GM21825 (cell line): ENCODE data around the gene SNX10.
A peak's percentile ranks its signal among the peaks of the same experiment; 100 is the strongest.

Source experiments
- ATAC-seq: cut with Tn5 transposase; IDR thresholded peaks from one replicate; pipeline ENCODE4 v1.9.1; 2021; ENCODE audit warnings: mild to moderate bottlenecking, moderate library complexity; ENCODE audit not compliant: unreplicated experiment

SNX10 gene

DNA sequence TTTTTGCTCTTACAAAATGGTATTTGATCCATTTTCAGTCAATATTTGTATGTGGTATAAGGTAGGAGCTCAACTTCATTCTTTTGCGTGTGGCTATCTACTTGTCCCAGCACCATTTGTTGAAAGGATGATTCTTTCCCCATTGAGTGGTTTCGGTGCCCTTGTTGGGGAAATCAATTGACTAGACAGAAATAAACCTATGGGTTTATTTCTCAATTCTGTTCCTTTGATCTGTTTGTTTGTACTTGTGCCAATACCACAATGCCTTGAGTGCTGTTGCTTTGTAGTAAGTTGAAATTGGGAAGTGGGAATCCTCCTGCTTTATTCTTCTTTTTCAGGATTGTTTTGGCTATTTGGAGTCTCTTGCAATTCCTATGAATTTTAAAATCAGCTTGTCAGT lies 41.0 kb downstream of the SNX10 start:
- no peak for ATAC-seq

DNA sequence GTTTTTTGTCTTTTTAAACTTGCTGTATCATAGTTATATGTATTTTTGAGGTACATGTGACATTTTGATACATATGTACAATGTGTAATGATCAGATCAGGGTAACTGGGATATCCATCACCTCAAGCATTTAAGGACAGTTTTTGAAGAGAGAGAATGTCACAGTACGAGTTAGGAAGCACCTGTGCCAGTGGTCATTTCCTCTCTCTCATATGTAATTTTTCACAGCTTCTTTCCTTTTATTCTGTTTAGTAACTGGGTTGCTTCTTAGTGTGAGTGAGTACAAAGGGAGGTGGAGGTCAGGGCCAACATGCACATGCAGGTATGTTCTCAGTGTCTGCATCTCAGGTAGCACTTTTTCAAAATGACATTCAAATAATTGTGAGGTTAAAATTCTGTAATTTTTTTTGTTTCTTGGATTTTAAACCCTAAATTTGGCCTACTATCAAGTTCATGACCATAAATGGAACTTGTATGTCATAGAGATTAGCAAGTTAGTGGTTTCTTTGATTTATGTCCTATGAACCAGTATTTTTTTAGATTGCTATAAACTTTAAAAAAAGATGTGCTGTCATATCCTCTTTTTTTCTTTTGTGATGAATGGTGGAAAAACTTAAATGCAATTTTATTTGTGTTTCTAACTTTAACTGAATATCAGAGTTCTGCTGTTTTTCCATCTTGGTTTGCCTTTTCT lies 42.7 kb downstream of the SNX10 start:
- ATAC-seq: no peak

DNA sequence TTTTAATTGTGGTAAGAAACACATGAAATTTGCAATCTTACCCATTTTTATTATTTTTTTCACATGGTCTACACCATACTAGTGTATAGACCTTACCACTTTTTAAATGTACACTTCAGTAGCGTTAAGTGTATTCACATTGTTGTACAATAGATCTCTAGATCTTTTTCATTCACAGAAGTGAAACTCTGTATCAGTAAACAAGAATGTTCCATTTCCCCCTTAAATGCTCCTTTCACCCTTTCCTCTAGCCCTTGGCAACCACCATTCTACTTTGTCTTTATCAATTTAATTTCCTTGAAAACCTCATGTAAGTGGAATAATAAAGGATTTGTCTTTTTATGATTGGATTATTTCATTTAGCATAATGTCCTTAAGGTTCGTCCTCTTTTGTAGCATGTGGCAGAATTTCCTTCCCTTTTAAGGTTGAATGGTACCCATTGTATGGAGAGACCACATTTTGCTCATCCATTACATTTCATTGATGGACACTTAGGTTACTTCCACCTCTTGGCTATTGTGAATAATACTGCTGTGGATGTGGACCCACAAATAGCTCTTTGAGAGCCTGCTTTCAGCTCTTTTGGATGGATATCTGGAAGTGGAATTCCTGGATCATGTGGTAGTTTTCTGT lies 45.7 kb downstream of the SNX10 start:
- ATAC-seq: peak; percentile 44

DNA sequence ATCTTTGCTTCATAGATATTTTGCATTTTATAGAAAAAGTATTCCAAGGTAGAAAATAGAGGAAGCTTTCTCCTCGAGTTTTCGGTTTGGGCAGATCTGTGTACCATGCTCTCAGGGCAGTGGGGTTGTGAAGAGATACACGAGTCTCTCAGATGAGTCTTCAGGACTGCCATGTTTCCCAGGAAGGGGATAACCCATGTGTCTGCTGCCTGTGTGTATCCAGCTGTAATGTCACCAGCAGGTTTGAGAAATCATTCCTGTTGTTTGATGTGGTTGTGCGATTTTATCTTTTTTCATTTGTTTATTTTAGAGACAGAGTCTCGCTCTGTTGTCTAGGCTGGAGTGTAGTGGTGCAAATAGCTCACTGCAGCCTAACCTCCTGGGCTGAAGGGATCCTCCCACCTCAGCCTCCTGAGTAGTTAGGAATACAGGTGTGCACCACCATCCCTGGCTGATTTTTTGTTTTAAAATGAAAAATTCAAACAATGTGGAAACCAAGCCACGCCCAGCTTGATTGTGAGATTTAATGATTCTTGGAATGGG lies 48.9 kb downstream of the SNX10 start:
- no peak for ATAC-seq

DNA sequence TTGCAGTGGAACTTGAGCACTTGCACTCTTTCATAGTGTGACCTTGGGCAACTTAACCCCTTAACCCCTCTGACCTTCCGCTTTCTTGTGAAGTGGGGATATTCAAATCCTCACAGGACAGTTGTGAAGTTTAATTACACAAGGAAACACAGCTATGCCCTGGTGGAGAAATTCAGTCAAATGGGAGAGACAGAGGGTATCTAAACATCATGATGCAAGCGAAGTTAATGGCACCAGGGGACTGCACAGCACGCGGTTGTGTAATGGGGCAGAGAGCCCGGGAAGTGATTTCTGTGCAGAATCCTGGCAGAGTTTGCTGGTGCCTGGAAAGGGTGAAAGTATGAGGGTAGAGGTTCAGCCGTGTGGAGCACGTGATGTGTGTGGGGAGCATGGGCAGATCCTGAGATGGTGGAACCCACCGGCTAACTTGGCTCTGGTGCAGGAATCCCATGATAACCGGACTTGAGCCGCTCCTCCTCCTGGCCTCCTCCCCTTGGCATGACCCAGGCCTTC lies 51.7 kb downstream of the SNX10 start:
- no peak for ATAC-seq

DNA sequence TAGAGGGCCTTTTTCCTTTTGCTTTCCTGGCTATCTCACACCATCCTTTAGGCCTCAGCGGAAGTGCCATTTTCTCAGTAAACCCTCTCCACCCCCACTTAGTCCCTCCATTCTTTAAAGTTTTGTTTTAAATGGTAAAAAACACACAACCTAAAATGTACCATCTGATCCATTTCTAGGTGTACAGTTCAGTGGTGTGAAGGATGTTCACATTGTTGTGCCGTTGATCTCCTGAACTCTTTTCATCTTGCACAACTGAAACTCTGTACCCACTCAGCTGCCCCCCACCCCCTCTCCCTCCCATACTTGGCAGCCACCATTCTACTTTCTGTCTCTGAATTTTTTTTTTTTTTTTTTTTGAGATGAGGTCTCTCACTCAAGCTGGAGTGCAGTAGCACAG lies 52.2 kb downstream of the SNX10 start:
- no peak for ATAC-seq

DNA sequence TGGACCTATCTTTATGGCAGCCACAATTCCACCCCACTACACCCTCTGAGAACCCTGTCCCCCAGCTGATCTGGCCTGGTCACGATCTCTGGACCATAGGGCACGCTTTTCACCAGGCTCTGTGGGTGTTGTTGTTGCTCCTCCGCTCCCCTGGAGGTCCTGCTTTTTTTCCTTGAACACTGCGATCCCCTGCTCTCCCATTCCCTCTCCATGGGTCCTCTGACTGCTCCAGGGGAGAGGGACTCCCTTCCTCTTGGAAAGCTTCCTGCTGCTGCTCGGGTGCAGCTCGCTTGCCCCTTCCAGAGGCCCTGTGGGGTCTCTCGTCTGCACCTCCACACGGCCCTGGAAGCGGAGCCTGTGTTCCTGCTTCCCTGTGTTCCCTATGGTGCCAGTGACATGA lies 53.5 kb downstream of the SNX10 start:
- ATAC-seq: no peak

DNA sequence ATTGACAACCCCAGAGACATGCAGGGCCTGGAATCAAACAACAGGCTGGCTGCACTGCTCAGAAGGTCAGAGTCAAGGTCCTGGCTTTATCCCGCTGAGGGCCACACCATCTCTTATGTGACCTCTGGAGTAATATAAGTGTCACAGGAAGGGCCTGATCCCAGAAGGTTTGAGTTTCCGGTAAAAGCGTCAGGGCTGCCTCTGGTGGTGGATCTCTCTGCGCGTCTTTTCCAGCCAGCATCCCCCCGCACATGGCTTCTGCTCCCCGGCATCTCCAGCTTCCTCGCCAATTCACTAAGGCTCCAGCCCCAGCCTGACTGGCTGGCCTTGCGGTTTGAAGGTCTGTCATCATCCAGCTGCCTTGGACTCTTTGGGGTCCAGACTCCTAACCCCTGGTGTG lies 54.2 kb downstream of the SNX10 start:
- no peak for ATAC-seq

DNA sequence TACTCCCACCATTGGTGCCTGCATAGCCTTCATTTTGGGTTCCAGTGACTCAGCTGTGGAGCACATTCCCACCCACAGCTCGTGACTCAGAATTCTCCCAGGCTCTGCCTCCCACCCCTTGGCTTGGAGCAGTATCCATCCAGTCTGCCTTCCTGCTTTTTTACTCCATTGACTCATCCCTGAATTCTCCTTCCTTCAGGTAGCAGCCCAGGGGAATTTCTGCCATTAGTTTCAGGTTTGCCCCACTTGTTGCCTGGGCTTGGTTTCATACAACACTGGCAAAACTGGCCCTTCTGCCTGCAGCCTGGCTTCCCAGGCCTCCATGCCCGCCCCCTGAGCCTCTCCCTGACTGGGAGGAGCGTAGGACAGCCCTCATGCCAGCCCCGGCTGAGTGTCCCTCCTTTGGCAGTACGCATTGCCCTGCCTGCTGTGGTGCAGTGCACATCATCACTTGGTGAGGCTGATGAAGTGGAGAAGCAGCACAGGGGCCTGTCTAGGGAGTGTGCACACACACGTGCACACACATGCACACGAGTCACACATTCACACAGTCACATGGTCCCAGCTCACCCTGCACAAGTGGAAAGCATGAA lies 55.0 kb downstream of the SNX10 start:
- no peak for ATAC-seq

DNA sequence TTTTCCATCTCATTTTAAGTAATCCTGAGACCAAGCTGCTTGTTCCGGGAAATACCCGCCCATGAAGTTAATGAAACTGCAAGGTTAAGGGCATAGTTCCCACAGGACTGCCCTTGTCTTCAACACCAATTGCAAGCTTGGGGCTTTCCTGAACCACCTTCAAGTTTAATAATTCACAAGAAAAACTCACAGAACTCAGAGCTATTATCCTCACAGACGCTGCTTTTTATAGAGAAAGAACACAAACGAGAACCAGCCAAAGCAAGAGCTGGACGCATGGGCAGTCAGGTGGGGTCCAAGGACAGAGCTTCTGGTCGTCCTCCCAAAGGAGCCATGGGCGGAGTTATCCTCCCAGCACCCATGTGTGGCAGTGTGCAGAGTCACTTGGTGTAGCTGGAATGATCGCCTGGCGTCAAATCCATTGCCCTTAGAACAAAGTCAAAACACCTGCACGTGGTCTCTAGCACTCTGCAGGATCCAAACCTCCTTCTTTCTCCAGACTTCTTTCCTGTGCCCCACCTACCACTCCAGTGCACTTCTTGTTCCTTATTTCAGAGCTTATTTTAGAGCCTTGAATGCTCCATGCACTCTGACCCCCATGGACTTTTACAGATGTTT lies 56.7 kb downstream of the SNX10 start:
- peak; percentile 74 for ATAC-seq

DNA sequence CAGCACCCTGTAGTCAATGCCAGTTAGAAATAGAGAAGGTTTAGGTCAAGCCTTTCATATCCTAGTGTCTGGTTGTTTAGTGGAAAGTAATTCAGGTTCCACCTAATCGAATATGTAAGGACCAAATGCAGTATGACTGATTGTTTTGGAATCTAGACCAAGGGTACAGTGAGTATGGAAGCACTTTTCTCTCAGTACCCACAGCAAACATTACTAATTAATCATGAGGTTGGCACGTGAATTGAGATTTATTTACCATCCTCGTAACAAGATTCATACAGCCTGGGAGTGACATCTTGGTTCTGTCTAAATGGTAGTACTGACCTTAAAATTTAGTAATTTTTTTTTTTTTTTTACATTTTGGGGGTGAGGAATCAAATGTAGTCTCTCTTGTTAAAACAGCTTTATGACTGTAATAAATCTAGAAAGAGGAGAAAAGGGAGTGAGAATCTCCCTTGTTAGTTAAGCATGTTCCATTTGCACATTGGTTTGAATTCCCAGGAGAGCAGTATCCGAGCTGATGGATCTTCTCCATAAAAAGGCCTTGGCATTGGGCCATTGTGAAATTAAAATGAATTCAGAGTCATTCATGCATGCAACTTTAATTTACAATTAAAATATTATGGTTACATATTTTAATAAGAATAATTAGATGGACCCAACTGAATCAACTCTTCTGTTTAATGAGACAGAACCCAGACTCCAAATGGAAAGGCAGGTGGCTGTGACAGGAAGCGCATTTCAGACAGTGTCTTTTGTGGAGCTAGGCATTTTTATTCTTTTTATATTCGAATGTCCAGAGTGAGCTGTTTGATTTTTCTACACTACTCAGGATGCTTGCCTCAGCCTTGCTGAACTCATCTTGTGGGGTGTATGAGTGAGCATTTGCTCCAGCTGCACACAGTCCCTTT lies 57.6 kb downstream of the SNX10 start:
- ATAC-seq: no peak

DNA sequence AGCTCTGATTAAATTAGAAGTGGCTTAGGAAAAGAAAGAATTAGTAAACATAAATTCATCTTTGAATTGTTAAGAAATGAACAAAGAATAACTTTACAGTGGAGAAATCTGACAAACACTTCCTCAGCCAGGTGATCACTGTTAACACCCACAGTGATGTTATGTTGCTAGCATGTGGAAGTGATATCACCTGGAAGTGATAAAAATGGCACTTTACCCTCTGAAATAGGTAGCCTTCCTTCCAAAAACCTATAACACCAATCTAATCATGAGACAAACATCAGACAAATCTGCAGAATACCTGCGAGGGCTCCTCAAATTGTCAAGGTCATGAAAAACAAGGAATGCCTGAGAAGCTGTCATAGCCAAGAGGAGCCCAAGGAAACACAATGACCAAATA lies 59.5 kb downstream of the SNX10 start:
- ATAC-seq: no peak

DNA sequence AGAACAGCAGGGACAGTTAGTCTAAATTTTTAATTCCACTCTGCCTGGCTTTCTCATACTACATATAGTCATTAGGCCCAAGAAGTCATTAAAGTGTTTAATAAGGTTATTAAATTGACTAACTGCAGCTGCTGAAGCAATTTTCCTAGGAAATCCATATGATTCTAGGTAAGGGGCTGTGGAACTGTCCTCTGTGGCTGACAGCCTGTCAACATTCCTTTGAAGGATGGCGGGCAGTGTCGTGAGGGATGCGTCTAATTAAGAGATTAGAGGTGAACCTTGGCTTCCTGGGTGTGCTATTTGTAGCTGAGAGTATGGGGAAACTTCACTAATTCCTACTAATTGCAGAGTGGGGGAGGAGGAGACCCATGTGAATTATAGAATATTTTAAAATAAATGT lies 64.6 kb downstream of the SNX10 start:
- ATAC-seq: no peak

DNA sequence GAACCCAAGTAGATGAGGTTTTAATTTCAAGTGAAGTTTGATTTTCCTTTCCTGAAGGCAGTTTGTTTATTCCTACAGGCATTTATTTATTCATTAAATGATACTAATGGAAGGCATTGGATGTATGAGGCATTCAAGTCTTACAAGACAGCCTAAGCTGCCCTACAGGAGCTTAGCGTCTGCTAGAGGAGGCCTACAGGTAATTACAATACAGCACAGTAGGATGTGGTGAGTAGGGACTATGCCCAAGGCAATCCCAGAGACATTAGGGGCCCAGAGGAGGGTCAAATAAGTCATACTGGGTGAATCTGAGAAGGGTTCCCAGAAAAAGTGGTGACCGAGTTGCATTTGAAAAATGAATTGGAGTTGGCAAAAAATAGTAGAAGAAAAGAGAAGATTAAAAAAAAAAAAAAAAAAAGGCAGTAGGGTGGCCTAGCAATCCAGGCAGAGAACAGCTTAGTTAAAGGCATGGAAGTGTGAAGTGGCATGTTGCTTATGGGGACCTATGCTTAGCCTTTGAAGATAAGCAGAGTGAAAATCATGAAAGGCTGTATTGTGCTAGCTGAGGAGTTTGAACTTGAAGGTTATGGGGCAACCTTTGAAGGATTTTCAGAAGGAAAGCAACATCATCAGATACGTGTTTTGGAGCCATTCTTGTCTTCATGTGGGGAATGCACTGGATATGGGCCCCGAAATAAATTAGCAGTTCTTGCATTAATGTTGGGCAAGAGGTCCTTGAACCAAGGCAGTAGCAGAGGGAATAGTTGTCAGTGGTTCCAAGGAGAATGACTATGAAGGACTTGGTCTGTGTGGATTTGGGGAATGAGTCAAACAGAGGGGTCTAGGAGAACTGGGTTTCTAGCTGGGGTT lies 65.5 kb downstream of the SNX10 start:
- ATAC-seq: no peak

DNA sequence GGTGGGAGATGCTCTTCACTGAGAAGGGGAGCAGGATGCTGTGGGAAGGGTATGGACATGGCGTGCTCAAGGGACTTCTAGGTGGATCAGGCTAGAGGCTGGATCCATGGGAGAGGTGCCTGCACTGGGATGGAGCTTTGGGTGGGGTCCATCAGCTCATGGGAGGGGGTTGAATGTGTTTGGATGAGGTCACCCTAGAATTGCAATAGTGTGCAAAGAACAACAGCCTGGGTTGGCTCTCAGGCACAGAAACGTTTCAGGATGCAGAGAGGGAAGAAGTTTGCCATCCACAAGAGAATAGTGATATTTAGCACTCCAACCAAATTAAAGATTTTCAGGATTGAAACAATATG lies 66.1 kb downstream of the SNX10 start:
- no peak for ATAC-seq

DNA sequence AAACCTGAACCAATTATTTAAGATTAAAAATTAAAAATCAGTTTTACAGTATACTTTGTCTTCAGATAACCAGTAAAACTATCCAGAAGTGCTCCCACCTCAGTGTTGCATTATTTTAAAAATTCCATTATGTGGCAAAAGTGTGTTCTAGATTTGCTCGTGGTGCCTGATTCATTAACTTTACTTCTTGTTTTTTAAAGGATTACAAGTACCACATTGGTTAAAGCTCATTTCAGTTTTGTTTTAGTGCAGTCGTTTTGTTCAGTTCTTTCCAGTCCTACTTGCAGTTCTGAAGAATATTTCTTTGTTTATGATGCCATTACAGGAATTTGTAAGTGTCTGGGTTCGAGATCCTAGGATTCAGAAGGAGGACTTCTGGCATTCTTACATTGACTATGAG lies 69.0 kb downstream of the SNX10 start:
- no peak for ATAC-seq

DNA sequence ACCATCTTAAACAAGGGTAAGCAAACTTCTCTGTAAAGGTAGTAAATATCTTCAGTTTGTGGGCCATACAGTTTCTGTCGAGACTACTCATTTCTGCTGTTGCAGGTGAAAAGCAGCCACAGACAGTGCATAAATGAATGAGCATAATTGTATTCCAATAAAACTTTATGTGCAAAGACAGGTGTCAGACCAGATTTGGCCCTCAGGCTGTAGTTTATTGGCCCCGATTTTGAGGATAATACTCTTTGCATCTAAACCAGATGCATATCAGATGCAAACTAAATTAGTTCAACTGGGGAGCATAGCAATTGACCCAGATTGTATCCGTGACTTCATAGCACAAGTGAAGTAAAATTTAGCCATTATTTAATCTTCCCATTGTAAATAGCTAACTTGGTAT lies 70.0 kb downstream of the SNX10 start:
- ATAC-seq: no peak

DNA sequence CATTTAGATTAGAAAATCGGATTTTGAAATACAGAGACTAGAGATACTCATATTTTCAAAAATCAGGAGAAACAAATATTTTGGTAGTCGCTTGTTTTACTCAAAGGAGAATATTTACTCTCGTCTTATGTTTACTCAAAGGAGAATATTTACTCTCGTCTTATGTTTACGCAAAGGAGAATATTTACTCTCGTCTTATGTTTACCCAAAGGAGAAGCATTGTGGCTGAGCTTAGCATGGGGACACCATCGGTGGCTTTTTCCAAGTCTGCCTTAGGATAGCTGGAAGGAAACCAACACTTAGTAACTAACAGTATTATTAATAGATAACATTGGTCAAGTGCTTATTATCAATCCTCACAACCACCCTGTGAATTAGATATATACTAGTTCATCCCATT lies 71.8 kb downstream of the SNX10 start:
- no peak for ATAC-seq

DNA sequence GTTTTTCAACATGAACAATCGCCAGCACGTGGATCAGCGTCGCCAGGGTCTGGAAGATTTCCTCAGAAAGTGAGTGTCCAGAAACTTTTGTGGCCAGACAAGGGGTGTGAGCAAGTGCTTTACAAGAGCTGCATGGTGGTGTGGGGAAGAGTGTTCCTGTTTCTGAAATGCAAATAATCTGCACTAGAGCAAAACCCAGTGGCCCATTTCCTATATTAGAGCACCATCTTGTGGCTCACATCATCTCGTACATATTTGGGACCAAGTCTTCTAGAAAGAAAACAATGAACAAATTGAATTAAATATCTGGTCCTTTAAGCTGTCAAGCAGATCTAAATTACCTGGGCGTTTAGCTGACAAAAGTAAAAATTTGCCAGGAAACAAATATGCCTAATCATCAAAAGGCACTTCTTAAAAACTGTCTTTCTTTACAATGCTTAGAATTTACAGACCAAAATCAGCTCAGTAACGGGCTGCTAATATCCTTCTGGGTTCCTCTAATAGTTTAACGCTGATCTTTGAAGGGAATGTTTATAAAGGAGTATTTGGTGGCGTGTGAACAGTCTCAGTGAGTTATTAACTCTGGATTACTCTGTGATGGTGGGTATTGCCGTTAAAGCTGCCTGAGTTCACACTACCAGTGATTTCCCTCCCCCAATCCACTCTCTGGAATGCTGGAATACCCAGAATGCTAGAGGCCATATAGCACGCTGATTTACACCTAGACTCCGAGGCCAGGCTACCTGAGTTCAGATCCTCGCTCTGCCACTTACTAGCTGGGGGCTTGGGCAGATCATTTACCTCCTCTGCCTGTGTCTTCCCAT lies 73.6 kb downstream of the SNX10 start:
- peak; percentile 69 for ATAC-seq
